ENCODE results near the gene HBZ.

GRCh38 chr16:185213-185612 is 32.8 kb downstream of the HBZ start:
- no peak for TF ChIP-seq CTCF (IDR thresholded peaks at IDR 0.05)
- no peak for TF ChIP-seq POLR2A (IDR thresholded peaks at IDR 0.05)

Data from sigmoid colon (tissue), 3 donors.